ENCODE results near the gene MACROH2A1. TPM values are rescaled to one million over a fixed set of nuclear protein-coding genes. Genes with fewer than 3 reads are reported as not detected.

MACROH2A1 gene
- total and polyA plus RNA-seq, 2 of the 4 experiments (the other 2 are of a cell fraction), result 122 to 126 TPM

GRCh38 chr5:135347392-135347791 is 51.6 kb downstream of the MACROH2A1 start:
- no peaks in the 10 kb centered on the region for H3K27me3 ChIP-seq (ENCODE audit: control insufficient read depth, insufficient read depth, low read length)
- H3K4me2 ChIP-seq (ENCODE audit: low read depth, low read length), result no peak overlapping the region
- H3K4me3 ChIP-seq (ENCODE audit: insufficient read depth, low read depth, low read length), result no peak overlapping the region
- in situ Hi-C loops (cut with MboI; ENCODE audit: low sequenced_read_pairs), result no loop called here
- no peak overlapping the region for H4K91ac ChIP-seq (ENCODE audit: insufficient read depth, low read depth, low read length)
- no peak overlapping the region for H2AFZ ChIP-seq (replicated peaks; ENCODE audit: low read length, poor library complexity)
- H2BK5ac ChIP-seq (ENCODE audit: low read depth, low read length, poor library complexity, severe bottlenecking), result no peak overlapping the region
- no peak overlapping the region for H3K4ac ChIP-seq (ENCODE audit: low read depth, low read length)
- intact Hi-C loops (cut with micrococcal nuclease), result no loop called here
- no peak for TF ChIP-seq POLR2A (IDR thresholded peaks at IDR 0.05; ENCODE audit: low read depth, low read length)
- TF ChIP-seq SMC3 (IDR thresholded peaks at IDR 0.05; ENCODE audit: low read depth, low read length), result no peak
- TF ChIP-seq CEBPB (IDR thresholded peaks at IDR 0.05; ENCODE audit: low read depth, low read length), result no peak
- TF ChIP-seq MAFK (IDR thresholded peaks at IDR 0.05; ENCODE audit: low read depth, low read length), result no peak
- no peak for TF ChIP-seq FOS (IDR thresholded peaks at IDR 0.05; ENCODE audit: low read depth, low read length)
- no peak for TF ChIP-seq MXI1 (IDR thresholded peaks at IDR 0.05; ENCODE audit: borderline replicate concordance, low read depth, low read length)
- TF ChIP-seq MAZ (IDR thresholded peaks at IDR 0.05; ENCODE audit: borderline replicate concordance, low read depth, low read length), result no peak
- TF ChIP-seq, protein P1, sequence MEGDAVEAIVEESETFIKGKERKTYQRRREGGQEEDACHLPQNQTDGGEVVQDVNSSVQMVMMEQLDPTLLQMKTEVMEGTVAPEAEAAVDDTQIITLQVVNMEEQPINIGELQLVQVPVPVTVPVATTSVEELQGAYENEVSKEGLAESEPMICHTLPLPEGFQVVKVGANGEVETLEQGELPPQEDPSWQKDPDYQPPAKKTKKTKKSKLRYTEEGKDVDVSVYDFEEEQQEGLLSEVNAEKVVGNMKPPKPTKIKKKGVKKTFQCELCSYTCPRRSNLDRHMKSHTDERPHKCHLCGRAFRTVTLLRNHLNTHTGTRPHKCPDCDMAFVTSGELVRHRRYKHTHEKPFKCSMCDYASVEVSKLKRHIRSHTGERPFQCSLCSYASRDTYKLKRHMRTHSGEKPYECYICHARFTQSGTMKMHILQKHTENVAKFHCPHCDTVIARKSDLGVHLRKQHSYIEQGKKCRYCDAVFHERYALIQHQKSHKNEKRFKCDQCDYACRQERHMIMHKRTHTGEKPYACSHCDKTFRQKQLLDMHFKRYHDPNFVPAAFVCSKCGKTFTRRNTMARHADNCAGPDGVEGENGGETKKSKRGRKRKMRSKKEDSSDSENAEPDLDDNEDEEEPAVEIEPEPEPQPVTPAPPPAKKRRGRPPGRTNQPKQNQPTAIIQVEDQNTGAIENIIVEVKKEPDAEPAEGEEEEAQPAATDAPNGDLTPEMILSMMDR (conservative IDR thresholded peaks at IDR 0.05; ENCODE audit: low read depth, low read length), result no peak
- TF ChIP-seq USF2 (IDR thresholded peaks at IDR 0.05; ENCODE audit: low read depth, low read length), result no peak
- no peak for TF ChIP-seq CHD1 (IDR thresholded peaks at IDR 0.05; ENCODE audit: low read depth, low read length)
- TF ChIP-seq RCOR1 (IDR thresholded peaks at IDR 0.05; ENCODE audit: insufficient replicate concordance, low read length), result no peak
- no peak for TF ChIP-seq RFX5 (IDR thresholded peaks at IDR 0.05; ENCODE audit: low read depth, low read length)
- TF ChIP-seq BHLHE40 (IDR thresholded peaks at IDR 0.05; ENCODE audit: low read depth, low read length), result no peak
- no peak for TF ChIP-seq NFE2L2 (IDR thresholded peaks at IDR 0.05; ENCODE audit: low read depth, low read length)
- TF ChIP-seq RAD21 (IDR thresholded peaks at IDR 0.05; ENCODE audit: low read length), result no peak
- TF ChIP-seq, protein P2, sequence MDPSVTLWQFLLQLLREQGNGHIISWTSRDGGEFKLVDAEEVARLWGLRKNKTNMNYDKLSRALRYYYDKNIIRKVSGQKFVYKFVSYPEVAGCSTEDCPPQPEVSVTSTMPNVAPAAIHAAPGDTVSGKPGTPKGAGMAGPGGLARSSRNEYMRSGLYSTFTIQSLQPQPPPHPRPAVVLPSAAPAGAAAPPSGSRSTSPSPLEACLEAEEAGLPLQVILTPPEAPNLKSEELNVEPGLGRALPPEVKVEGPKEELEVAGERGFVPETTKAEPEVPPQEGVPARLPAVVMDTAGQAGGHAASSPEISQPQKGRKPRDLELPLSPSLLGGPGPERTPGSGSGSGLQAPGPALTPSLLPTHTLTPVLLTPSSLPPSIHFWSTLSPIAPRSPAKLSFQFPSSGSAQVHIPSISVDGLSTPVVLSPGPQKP (IDR thresholded peaks at IDR 0.05; ENCODE audit: borderline replicate concordance, low read depth, low read length), result no peak
- peaks cover 55% of the 10 kb centered on the region for H3K36me3 ChIP-seq (ENCODE audit: control insufficient read depth, insufficient read depth, low read length)
- H2BK15ac ChIP-seq (ENCODE audit: low read depth, low read length), result no peak overlapping the region
- no peak overlapping the region for H3K9ac ChIP-seq (ENCODE audit: low read depth, low read length)
- H2AK5ac ChIP-seq (ENCODE audit: low read depth, low read length), result no peak overlapping the region
- H4K20me1 ChIP-seq (ENCODE audit: insufficient read depth, low read length), result peaks cover 10% of the 10 kb centered on the region; the same call in 1 of the 2 replicates
- H2AK9ac ChIP-seq (replicated peaks; ENCODE audit: low read depth, low read length, poor library complexity), result no peak overlapping the region
- ChIA-PET POLR2A (ENCODE audit: unreplicated experiment) (no interaction called here), CTCF (no interaction called here)
- H4K8ac ChIP-seq (ENCODE audit: low read depth in 2 of 2, low read length in 2 of 2), result no peak overlapping the region
- dilution Hi-C loops (cut with HindIII; ENCODE audit: low sequenced_read_pairs, unreplicated experiment), result no loop called here
- WGBS, 2 experiments (ENCODE audit: extremely low coverage in 2 of 2, insufficient read length in 1 of 2), result 83% methylated on average over 1 of the region's 4 CpGs; no CpG with 5 or more reads in 1 of the 2 experiments
- peaks cover 16% of the 10 kb centered on the region for H3K4me1 ChIP-seq (ENCODE audit: control insufficient read depth, insufficient read depth, low read length)
- peaks cover 47 to 89% of the 10 kb centered on the region in 2 experiments for H3K79me1 ChIP-seq (ENCODE audit: low read depth in 1 of 2, low read length in 2 of 2)
- H2BK120ac ChIP-seq (ENCODE audit: low read depth, low read length), result no peak overlapping the region
- no TSS peak for BruUV-seq (replicated peaks)
- H3K23ac ChIP-seq (ENCODE audit: low read depth, low read length), result no peak overlapping the region
- DNase-seq (no peak), ATAC-seq (ENCODE audit: low read depth) (no peak)
- no peak overlapping the region for H4K5ac ChIP-seq (ENCODE audit: low read depth, low read length)
- H3K9me1 ChIP-seq (ENCODE audit: insufficient read depth, low read length), result peaks cover 47% of the 10 kb centered on the region
- no peak overlapping the region for H3K18ac ChIP-seq (ENCODE audit: low read depth, low read length)
- no peak overlapping the region for H3K27ac ChIP-seq (ENCODE audit: insufficient read depth, low read length)
- H3K14ac ChIP-seq (replicated peaks; ENCODE audit: low read depth, low read length), result no peak overlapping the region
- H2BK20ac ChIP-seq (ENCODE audit: low read depth, low read length), result no peak overlapping the region
- no peak overlapping the region for H3K56ac ChIP-seq (ENCODE audit: extremely low read depth, insufficient read depth, low read length)
- no peaks in the 10 kb centered on the region for H3K9me3 ChIP-seq (ENCODE audit: control insufficient read depth, insufficient read depth, low read length)

Measured in IMR-90 (cell line).